ENCODE data around the gene EBF3.

- TF ChIP-seq EZH2phosphoT487 (IDR thresholded peaks at IDR 0.05; ENCODE audit: low read depth) (no peak), CTCF (IDR thresholded peaks at IDR 0.05; ENCODE audit: low read depth, low read length) (peak; percentile 45)
Measured at GRCh38 chr10:129888784-129889616, 75.1 kb downstream of the EBF3 start.
